ENCODE results near the gene ZNF488. TPM values are rescaled to one million over a fixed set of nuclear protein-coding genes. Genes with fewer than 3 reads are reported as not detected.

The ZNF488 gene
- polyA plus RNA-seq, 1 of the 3 experiments (the other 2 are of a cell fraction), result 0.59 TPM

DNA sequence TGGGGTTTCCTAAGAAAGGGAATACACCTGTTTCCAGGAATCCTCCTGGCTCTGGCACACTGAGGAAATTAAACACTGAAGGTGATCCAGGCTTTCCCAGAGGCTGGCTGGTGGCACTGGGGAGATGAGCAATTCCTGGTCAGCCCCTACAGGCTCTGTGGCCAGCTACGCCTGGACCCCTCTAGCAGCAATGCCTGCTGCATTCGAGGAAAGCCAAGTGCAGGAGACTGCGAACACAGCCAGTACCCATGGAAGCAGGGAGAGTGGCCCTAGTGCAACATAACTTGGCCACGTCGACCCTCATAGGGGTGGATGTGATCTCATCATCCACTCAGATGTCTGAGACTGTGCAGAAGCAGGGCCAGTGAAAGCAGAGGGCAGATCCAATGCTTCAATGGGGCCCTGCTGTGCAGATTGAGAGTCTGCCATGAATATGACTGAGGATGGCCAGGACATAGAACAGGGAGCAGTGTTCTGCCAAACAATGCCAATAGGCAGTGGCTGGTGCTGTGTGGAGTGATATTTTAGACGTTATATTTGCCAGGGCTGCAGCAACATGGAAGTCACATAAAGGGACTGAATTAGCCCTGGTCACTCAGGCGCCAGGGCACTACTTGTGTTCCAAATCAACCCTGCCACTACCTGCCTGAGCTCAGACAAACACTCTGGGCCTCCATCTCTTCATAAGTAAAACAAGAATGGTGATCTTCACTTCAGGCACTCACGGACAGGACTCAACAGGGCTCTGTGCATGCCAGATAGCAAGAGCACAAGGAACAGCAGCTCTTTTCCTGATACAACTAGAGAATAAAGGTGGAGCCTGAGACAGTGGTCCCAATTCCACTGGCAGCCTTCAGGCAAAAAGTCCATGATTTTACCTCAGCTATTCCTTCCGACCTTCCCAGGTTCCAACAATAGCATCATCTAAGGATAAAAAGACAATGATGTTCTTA lies 2.4 kb downstream of the ZNF488 start (continued):
- TF ChIP-seq RFX5 (IDR thresholded peaks at IDR 0.05; ENCODE audit: low read length) (no peak), GABPA (IDR thresholded peaks at IDR 0.05; ENCODE audit: low read depth) (no peak), FOXJ3 (CRISPR knock-in tag; IDR thresholded peaks at IDR 0.05) (no peak), POLR2AphosphoS5 (IDR thresholded peaks at IDR 0.05; ENCODE audit: low read depth, low read length) (no peak)

DNA sequence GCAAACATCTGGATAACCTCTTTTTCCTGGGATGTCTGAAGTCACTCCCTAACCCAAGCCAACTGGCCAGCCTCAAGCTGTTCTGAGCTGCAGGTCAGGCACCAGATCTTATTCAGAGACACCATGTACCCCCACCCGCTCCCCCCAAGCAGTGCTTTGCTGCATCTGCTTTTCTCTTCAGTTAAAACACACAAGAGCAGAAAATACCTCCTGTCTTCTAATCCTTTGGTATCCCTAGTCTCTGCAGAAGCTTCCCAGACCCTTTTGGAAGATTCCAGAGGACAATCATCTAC lies 3.0 kb downstream of the ZNF488 start:
- H3K36me3 ChIP-seq (replicated peaks in 1 of 2; ENCODE audit: control insufficient read depth in 1 of 2, insufficient read depth in 2 of 2, low read length in 1 of 2), result no peaks in the 10 kb centered on the region
- H3K4me1 ChIP-seq (ENCODE audit: control insufficient read depth in 1 of 2, insufficient read depth in 2 of 2, low read depth in 1 of 2, low read length in 1 of 2), result peaks cover 0 to 38% of the 10 kb centered on the region in 2 experiments; a peak in 2 of 4 replicates
- CTCF ChIA-PET, result interaction anchor here (2.6 kb wide), 1 partner anchor 41 kb away, joined by 8 read pairs; no protein-coding TSS in a partner anchor
- POLR2A ChIA-PET, result no interaction called here
- H3K79me2 ChIP-seq (ENCODE audit: insufficient read depth), result no peaks in the 10 kb centered on the region
- H2AFZ ChIP-seq (ENCODE audit: low read depth), result no peak overlapping the region
- H3K9ac ChIP-seq, result no peak overlapping the region
- no peaks in the 10 kb centered on the region for H3K9me3 ChIP-seq
- 54% methylated on average over 1 of the region's 1 CpG for WGBS (ENCODE audit: low lambda C conversion rate)
- TF ChIP-seq POLR2AphosphoS5 (IDR thresholded peaks at IDR 0.05; ENCODE audit: low read depth, low read length) (no peak), RFX5 (IDR thresholded peaks at IDR 0.05; ENCODE audit: low read length) (no peak)
- DNase-seq, result peak; percentile 7
- no peak overlapping the region for H3K27ac ChIP-seq (ENCODE audit: low read depth in 2 of 2, low read length in 1 of 2)
- H3K9me2 ChIP-seq, result no peaks in the 10 kb centered on the region
- H3K4me3 ChIP-seq (ENCODE audit: low read depth in 2 of 2, low read length in 1 of 2), result no peak overlapping the region
- H3K4me2 ChIP-seq, result no peak overlapping the region
- H3K27me3 ChIP-seq (ENCODE audit: insufficient read depth), result no peaks in the 10 kb centered on the region
- H4K20me1 ChIP-seq (ENCODE audit: insufficient read depth), result no peaks in the 10 kb centered on the region
- no peaks in the 10 kb centered on the region for H3F3A ChIP-seq (replicated peaks; ENCODE audit: insufficient read depth)

DNA sequence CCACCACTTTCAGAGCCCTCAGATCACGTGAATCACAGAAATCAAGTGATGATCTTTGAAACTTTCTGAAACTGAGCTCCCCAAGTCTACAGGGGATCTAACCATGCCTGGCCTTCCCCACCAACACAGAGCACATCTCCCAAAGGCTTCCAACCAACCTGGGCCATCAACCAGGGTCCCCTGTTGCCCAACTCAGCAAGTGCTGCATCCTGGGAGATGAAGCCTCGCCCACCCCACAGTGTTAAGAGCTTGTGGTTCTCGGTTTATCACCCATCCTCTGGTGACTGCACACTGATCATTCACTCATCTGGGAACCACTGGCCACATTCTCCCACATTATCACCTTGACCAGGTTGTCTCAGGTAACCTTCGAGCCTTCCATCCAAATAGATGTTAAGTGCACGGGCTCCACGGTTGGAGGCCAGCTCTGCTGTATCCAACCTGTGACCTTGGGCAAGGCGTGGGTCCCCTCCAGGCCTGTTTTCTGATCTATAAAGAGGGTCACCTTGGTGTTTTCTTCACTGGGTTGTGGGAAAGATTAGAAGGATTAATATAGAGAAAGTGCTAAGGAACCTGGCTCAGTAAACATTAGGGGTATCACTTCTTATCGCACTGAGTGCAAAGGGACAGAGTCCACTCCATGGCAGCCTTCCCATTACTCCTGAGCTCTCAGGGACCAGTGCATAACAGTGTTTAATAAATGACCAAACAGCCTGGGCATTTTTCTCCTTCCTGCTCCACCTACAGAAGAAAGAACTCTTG lies 3.6 kb downstream of the ZNF488 start:
- no peak overlapping the region for H3K9ac ChIP-seq
- peaks cover 0 to 38% of the 10 kb centered on the region in 2 experiments; a peak in 2 of 4 replicates for H3K4me1 ChIP-seq (ENCODE audit: control insufficient read depth in 1 of 2, insufficient read depth in 2 of 2, low read depth in 1 of 2, low read length in 1 of 2)
- no peaks in the 10 kb centered on the region for H4K20me1 ChIP-seq (ENCODE audit: insufficient read depth)
- no peaks in the 10 kb centered on the region for H3K36me3 ChIP-seq (replicated peaks in 1 of 2; ENCODE audit: control insufficient read depth in 1 of 2, insufficient read depth in 2 of 2, low read length in 1 of 2)
- no peaks in the 10 kb centered on the region for H3K9me2 ChIP-seq
- H3K27ac ChIP-seq (ENCODE audit: low read depth in 2 of 2, low read length in 1 of 2), result no peak overlapping the region
- H3K27me3 ChIP-seq (ENCODE audit: insufficient read depth), result no peaks in the 10 kb centered on the region
- CTCF ChIA-PET, result interaction anchor here (1.4 to 2.6 kb wide), 2 partner anchors 19 to 41 kb away, joined by 3 to 8 read pairs; no protein-coding TSS in a partner anchor
- no peak overlapping the region for H3K4me2 ChIP-seq
- 55% methylated on average over 8 of the region's 8 CpGs for WGBS (ENCODE audit: low lambda C conversion rate)
- H2AFZ ChIP-seq (ENCODE audit: low read depth), result no peak overlapping the region
- no peaks in the 10 kb centered on the region for H3F3A ChIP-seq (replicated peaks; ENCODE audit: insufficient read depth)
- peak; percentile 7 for DNase-seq
- no peak overlapping the region for H3K4me3 ChIP-seq (ENCODE audit: low read depth in 2 of 2, low read length in 1 of 2)
- POLR2A ChIA-PET, result no interaction called here
- H3K9me3 ChIP-seq, result no peaks in the 10 kb centered on the region
- H3K79me2 ChIP-seq (ENCODE audit: insufficient read depth), result no peaks in the 10 kb centered on the region
- TF ChIP-seq YY1 (IDR thresholded peaks at IDR 0.05; ENCODE audit: low read depth) (no peak), FOXJ3 (CRISPR knock-in tag; IDR thresholded peaks at IDR 0.05) (no peak), EP300 (IDR thresholded peaks at IDR 0.05; ENCODE audit: borderline replicate concordance in 1 of 2, low read depth in 1 of 2, low read length in 1 of 2) (no peak), MEF2A (IDR thresholded peaks at IDR 0.05; ENCODE audit: borderline replicate concordance, low read depth) (no peak), SMC3 (IDR thresholded peaks at IDR 0.05; ENCODE audit: low read depth, low read length) (no peak), MXI1 (IDR thresholded peaks at IDR 0.05; ENCODE audit: low read depth, low read length) (no peak)
